GM19023 (cell line): Measurements from ENCODE around the gene SLC1A6.
"Not testable (repeated sequence)": the region's sequence is repeated elsewhere in the genome, so short reads cannot be mapped to it uniquely, and the experiment has no call there.

Experiments
- ATAC-seq: cut with Tn5 transposase; IDR thresholded peaks from one replicate; pipeline ENCODE4 v1.9.1; 2021; ENCODE audit warnings: mild to moderate bottlenecking, moderate library complexity; ENCODE audit not compliant: unreplicated experiment

Gene SLC1A6

GRCh38 chr19:14959263-14959662 is 20.4 kb downstream of the SLC1A6 start:
- ATAC-seq: no peak

DNA sequence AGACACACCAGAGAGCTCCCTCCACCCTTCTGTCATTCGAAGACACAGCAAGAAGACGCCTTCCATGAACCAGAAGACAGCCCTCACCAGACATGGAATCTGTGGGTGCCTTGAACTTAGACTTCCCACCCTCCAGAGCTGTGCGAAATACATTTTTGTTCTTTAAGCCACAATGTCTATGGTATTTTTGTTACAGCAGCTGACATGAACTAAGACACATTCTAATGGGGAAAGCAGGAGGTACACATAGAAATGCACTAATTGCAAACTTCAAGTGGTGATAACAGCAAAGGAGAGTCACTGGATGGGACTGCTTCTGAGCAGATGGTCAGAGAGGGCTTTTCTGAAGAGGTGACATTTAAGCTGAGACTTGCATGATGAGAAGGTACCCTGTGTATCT is 22.2 kb downstream of the SLC1A6 start:
- no peak for ATAC-seq

GRCh38 chr19:14954071-14954655 is 25.5 kb downstream of the SLC1A6 start:
- ATAC-seq: no peak

DNA sequence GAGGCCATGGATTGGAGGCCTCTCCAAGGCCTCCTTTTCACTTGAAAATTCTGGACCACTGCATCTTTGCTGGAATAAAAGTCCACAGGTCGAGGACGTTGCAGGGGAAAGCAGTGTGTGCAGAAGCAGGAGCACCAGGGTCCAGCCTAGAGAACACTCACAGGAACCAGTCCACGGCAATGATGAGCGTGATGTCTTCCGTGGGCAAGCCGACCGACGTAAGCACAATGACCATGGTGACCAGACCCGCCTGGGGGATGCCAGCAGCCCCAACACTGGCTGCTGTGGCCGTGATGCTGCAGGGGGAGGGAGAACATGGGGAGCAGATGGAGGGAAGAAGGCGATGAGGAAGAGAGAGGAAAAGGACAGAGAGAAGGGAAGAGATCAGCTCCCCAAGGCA is 26.9 kb downstream of the SLC1A6 start:
- ATAC-seq: no peak

DNA sequence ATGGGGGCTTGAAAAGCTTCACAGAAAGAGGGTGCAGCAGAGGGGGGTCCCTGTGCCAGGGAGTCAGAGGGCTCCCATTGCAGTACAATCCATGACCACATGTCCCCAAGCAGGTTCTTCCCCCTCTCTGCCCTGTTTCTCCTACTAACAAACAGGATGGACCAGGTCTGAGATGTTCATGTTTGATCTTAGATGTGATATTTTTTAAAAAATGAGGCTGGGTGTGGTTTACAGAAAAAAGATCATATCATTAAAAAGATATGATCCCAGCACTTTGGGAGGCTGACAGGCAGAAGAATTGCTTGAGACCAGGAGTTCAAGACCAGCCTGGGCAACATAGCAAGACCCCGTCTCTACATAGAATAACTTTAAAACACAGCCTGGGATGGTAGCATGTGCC is 29.2 kb downstream of the SLC1A6 start:
- ATAC-seq: no peak

- ATAC-seq: no peak
Measured at GRCh38 chr19:14949876-14950275, 29.8 kb downstream of the SLC1A6 start.

GRCh38 chr19:14949413-14949812 is 30.3 kb downstream of the SLC1A6 start:
- ATAC-seq: not testable (repeated sequence)

DNA sequence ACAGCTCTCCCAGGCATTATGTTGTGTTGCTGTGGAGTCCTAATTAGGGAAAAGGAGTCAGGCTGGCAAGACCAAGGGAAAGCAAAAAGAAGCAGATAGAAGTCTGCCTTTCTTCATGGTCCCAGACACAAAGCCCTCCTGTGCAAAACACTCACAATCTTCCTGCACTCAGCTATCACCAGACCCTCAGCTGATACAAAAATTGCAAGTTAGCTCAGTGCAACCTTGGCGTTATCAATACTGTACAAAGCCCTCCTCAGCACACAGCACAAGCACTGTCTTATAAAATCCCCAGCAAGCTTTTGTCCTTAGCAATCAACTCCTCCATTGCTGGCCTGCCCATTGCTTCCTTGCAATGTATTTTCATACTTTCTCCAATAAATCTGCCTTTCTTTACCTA is 35.2 kb downstream of the SLC1A6 start:
- no peak for ATAC-seq

- ATAC-seq: no peak
Measured at GRCh38 chr19:14943601-14944000, 36.1 kb downstream of the SLC1A6 start.

DNA sequence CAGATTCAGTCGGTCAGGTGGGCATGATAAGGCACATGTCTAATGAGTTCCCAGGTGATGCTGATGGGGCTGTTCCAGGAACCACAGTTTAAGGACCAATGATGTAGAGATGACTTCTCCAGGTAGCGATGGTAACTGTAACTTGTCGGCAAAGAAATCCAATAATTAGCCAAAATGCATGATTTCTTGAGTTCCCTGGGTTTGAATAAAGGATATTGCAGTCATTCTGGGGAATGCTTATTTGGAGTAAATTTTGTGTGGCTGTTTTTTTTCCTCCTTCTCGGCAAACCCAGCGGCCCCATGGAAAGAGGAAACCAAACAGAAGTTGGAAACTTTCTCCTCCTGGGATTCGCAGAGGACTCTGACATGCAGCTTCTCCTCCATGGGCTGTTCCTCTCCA is 38.5 kb downstream of the SLC1A6 start, which contains the start of gene OR7C2:
TSS of gene OR7C2 (plus strand) at position 301 of the 400 bp plus-strand sequence. CDS start at position 301, 0 bp downstream.
- ATAC-seq: no peak

GRCh38 chr19:14940266-14940665 is 39.4 kb downstream of the SLC1A6 start:
- no peak for ATAC-seq

DNA sequence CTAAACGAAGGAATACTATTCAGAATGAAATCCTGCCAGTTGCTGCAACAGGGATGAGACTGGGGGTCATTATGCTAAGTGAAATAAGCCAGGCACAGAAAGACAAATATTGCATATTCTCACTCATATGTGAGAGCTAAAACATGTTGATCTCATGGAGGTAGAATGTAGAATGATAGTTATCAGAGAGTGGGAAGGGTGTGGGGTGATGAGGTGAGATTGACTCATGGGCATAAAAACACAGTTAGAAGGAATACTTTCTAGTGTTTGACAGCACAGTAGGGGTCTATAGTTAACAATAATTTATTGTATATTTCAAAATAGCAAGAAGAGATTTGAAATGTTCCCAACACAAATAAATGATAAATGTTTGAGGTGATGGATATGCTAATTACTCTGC is 46.2 kb downstream of the SLC1A6 start:
- no peak for ATAC-seq

- no peak for ATAC-seq
Measured at GRCh38 chr19:14916848-14917247, 62.8 kb downstream of the SLC1A6 start.

DNA sequence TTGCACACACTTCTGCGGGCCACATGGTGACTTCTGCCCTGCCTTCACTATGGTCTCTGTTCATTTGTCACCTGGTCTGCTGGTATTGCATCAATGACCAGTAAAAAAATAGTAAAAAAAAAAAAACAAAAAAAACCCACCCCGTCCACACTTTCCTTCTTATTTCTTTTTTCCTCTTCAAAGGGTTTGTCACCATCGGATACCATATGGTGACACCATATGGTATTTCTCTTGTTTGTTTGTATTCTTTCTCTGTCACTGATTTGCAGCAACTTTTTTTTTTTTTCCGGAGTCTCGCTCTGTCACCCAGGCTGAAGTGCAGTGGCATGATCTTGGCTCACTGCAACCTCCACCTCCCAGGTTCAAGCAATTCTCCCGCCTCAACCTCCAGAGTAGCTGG is 64.5 kb downstream of the SLC1A6 start:
- ATAC-seq: no peak

- no peak for ATAC-seq
Measured at GRCh38 chr19:14906711-14907110, 73.0 kb downstream of the SLC1A6 start.

DNA sequence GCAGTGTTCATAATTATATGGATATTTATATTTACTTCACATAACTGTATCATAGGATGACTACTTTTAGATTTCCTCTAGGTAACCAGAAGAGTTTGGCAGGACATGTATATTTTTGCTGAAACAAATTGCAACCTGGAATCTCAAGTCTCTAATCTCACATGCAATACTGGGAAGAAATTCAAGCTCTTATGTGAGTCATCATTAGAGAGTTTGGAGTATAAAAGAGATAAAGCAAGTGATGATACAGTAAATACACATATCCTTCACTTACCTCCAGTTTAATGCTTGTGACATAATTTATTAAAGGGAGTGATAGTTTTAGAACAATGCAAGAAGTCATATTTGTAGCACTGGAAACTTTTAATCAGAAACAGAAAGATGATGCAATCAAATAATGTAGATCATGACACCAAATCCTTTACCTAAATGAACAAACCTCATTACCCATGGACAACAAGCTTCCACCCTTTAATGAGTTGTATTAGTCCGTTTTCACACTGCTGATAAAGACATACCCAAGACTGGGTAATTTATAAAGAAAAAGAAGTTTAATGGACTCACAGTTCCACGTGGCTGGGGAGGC is 77.9 kb downstream of the SLC1A6 start:
- no peak for ATAC-seq
